ENCODE measurements around the gene RAB30.
"Not testable (repeated sequence)": the region's sequence is repeated elsewhere in the genome, so short reads cannot be mapped to it uniquely, and the experiment has no call there.

Gene RAB30

DNA sequence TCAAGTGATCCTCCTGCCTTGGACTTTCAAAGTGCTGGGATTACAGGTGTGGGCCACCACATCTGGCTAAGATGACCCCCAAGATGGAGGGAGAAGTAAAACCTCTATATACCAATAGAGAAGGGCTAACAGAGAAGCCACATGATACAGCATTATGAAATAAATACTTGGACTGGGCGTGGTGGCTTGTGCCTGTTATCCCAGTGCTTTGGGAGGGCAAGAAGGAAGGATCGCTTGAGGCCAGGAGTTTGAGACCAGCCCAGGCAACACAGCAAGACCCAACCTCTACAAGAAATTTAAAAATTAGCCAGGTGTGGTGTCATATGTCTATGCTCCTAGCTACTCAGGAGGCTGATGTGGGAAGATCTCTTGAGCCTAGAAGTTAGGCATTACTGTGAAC, 61.7 kb downstream of the RAB30 start:
- no peak for DNase-seq (ENCODE audit: low spot score)

DNA sequence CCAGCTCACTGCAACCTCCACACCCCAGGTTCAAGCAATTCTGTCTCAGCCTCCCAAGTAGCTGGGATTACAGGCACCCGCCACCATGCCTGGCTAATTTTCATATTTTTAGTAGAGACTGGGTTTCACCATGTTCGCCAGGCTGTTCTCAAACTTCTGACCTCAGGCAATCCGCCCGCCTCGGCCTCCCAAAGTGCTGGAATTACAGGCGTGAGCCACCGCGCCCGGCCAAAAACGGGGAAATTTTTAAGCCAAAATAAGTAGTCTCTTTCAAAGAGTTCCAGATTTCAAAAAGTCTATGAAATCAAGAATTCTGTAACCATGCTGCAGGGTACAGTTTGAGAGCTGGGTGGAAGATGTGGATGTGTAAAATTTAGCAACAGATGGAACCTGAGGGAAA, 62.6 kb downstream of the RAB30 start:
- not testable (repeated sequence) for DNase-seq (ENCODE audit: low spot score)

GRCh38 chr11:83008581-83008923, 63.1 kb downstream of the RAB30 start:
- DNase-seq (ENCODE audit: low spot score), result no peak

GRCh38 chr11:83007909-83008580, 63.7 kb downstream of the RAB30 start:
- DNase-seq (ENCODE audit: low spot score), result no peak

DNA sequence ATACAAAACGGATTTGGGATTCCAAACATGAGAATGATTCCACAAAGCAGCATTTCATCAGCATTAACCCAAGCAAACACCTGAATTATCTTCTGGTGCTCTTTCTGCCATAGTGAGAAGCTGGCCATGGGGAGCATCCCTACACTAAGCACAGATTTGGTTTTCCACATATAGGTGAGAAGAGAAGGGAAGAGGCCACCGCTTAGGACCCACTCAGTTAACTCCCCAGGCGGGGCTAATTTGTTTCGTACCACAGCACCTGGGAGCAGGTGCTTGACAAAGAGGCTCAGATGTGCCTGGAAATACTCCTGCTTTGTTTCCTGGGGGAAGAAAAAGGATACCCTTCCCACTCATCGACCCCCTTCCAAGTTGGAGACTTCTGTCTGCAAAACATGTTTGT, 64.2 kb downstream of the RAB30 start:
- no peak for DNase-seq (ENCODE audit: low spot score)

GRCh38 chr11:83006877-83007330, 64.8 kb downstream of the RAB30 start:
- no peak for DNase-seq (ENCODE audit: low spot score)

DNA sequence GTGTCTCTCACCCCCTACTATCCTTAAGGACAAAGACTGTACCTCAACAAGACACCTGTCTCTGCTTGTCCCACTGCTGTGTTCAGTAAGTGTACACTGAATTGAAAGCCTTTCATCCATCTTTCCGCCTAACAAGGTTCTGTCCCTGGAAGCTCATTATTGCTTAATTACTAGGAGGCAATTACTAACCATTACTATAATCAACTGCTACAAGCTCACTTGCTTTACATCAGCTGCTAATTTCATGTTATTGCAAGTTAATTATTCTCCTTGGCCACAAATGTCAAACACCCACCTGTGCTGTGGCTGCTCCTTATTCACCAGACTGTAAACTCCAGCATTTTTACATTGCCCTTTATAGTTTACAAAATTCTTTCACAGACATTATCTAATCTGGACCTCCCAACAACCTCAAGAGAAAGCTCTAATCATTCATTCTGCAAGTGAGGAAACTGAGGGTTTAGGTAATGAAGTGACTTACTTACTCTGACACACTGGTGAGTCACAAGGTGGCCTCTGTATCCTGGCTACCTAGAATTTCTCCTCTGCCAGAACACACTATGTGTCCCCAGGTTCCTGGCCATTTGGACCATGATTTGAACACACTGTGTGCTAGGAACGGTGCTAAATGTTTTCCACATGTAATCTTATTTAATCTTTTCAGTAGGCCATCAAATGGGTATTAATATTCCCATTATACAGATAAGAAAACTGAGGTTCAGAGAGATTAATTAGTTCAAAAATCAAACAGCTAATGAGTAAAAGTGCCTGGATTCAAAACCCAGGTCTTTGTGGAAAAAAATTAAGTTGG, 66.7 kb downstream of the RAB30 start:
- DNase-seq (ENCODE audit: low spot score), result no peak

- no peak for DNase-seq (ENCODE audit: low spot score)
Observed at GRCh38 chr11:83002522-83002921, 69.2 kb downstream of the RAB30 start.

DNA sequence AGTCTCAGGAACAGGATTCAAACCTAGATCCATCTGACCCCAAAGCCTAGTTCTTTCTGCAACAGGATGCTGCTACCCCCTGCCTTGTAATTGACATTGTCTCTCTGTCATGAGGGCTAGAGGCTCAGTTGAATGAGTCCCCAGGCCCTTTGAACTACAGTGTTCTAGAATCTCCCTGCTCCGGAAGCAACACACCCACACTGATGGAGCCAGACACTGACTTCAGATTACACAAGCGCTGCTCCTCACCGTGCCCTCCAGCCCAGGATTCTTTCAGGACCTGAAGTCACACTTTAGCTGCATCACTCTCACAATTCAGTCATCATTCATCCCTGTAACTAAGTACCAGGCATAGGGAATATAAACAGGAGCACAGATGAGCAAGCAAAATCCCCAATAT, 69.6 kb downstream of the RAB30 start:
- DNase-seq (ENCODE audit: low spot score), result no peak

DNA sequence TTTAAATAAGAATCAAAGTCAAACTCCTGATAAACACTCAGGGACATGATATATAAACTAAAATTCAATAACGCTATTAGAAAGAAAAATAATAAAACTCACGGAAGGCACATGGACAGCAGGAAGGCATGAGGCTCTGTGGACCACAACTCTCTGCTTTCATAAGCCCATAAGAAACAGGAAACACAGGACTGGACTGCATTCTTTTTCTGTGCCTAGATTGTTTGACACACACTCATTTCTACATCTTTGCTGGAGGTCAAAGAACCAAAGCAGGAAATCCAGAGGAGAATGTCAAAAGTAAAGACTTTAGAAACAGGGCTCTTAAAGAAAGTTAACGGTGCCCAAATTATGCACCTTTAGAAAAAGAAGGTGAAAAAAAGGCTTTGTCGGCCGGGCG, 71.3 kb downstream of the RAB30 start:
- DNase-seq (ENCODE audit: low spot score), result no peak

- no peak for DNase-seq (ENCODE audit: low spot score)
Observed at GRCh38 chr11:82999232-82999631, 72.5 kb downstream of the RAB30 start.

- no peak for DNase-seq (ENCODE audit: low spot score)
Observed at GRCh38 chr11:82998697-82999096, 73.0 kb downstream of the RAB30 start.

- peak; percentile 26 for DNase-seq (ENCODE audit: low spot score)
Observed at GRCh38 chr11:82996966-82997606, 74.6 kb downstream of the RAB30 start.

DNA sequence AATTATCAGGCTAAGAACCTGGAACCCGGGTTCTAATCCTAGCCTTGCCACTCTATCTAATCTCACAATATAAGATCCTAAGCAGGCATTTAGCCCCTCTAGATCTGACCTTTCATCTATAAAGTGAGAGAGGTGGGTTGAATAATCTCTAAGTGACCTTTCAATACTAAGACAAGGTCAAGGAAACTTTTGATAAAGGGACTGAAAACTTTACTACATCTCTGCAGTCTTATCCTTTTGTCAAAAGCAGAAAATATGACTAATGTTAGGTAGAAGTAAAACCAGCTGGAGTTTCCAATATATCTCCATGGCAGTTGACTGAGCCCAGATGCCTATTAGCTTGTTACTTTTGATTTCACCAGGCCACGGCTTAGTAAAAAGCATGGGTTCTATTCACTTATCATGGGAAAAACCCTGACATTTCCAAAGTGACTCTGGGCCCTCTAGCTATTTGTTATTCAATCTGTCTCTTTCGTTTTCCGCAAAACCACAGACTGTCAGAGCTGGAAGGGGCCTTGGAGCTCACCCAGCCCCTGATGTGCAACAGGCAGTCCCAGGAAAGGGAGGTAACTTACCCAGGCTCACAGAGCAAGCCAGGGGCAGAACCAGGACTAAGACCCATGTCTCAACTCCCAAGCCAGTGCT, 75.8 kb downstream of the RAB30 start:
- no peak for DNase-seq (ENCODE audit: low spot score)

- DNase-seq (ENCODE audit: low spot score), result no peak
Observed at GRCh38 chr11:82995235-82995634, 76.5 kb downstream of the RAB30 start.

GRCh38 chr11:82994604-82995230, 77.0 kb downstream of the RAB30 start:
- DNase-seq (ENCODE audit: low spot score), result no peak

GRCh38 chr11:82992223-82992622, 79.5 kb downstream of the RAB30 start:
- no peak for DNase-seq (ENCODE audit: low spot score)

DNA sequence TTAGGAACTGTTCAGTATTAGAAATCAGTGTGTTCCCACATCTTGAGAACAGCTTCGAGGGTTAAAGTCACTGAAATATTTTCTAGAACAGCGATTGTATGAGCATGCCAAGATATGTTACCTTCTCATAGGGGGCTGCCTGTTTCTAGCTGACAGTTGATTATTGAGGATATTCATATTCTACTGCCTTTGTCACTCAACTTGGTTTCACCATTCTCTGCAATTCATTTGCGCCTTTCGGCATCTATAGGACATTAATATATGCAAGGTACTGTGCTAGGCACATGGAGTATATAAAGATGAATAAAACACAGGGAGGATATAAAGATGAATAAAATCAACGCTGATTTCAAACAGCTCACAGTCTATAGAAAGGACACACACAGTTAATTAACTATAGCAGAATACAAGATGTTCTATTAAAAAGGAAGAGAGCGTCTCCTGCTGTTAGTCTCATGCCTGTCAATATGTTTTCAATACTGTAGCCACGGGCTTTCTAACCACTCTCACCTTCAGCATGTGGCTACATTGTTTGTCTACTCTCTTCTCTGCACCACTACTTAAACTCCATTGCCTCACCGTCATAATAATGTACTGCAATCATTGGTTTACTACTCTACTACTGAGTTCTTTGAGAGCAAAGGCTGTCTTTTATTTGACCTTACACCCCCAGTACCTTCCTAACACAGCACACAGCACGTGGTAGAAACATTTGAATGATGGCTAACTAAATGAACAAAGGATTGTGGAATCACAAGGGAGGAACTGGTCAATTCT, 81.9 kb downstream of the RAB30 start:
- no peak for DNase-seq (ENCODE audit: low spot score)

DNA sequence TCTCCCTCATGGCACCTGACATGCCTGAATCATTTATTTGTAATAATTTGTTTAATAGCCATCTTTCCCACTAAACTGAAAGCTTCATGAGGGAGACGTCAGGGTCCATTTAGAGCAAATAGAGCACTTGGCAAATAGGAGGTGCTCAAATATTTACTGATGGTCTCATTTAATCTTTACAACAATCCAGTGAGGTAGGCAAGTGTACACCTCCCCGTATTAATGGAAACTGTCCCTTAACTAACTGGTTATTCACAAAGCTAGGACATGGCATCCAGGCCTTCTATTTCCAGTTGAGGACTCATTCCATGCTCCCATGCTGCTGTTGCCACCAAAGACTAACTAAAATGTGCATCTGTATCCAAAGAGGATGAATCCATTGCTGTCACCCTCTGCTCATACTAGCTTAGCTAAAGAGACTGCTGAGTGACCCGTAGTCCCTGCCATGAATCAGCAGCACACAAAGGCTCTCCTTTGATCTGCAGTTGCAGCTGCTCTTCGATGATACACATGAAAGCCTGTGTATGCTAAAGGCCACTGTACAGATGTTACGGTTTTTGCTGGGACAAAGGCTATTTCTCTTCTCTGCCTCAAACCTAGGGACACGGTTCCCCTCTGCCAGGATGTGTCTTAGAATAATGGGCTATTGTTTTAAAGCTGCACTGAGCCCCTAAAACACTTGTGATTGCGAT, 82.6 kb downstream of the RAB30 start:
- DNase-seq (ENCODE audit: low spot score), result no peak

- DNase-seq (ENCODE audit: low spot score), result no peak
Observed at GRCh38 chr11:82987997-82988396, 83.7 kb downstream of the RAB30 start.

GRCh38 chr11:82986446-82986845, 85.3 kb downstream of the RAB30 start:
- DNase-seq (ENCODE audit: low spot score), result no peak
